Esophagus squamous epithelium (tissue), 4 donors: ENCODE results near the gene IGFBP7.

Source experiments
- CTCF ChIP-seq, 6 experiments: fragments of 450-650 bp in 4 of 6; fragments of 200-600 bp in 2 of 6; sonication (generic) in 2 of 6; IDR thresholded peaks; one replicate each; pipeline ENCODE4 v1.5.1; 2016 to 2019; ENCODE audit warnings: antibody characterized with exemption in 6 of 6, mild to moderate bottlenecking in 4 of 6, moderate library complexity in 4 of 6
- POLR2A ChIP-seq, 4 donors: fragments of 450-650 bp; IDR thresholded peaks; one replicate each; pipeline ENCODE4 v1.6.1; 2017; ENCODE audit warnings: antibody characterized with exemption in 4 of 4, mild to moderate bottlenecking in 4 of 4, moderate library complexity in 3 of 4

GRCh38 chr4:57075367-57075766, 34.8 kb downstream of the IGFBP7 start:
- TF ChIP-seq CTCF (IDR thresholded peaks at IDR 0.05) (no peak), POLR2A (IDR thresholded peaks at IDR 0.05) (no peak)
